Colonic mucosa (tissue), 4 donors: ENCODE measurements around the gene PDE7B. TPM values are rescaled to one million over a fixed set of nuclear protein-coding genes. Genes with fewer than 3 reads are reported as not detected.

Experiments
- DNase-seq: peaks from one replicate; pipeline ENCODE4 v3.0.0-alpha.2; 2020
- H3K27ac ChIP-seq: fragments of 200-600 bp; one replicate; pipeline ENCODE4 v1.8.0; 2021
- H3K27me3 ChIP-seq: fragments of 200-600 bp; one replicate; pipeline ENCODE4 v1.8.0; 2021
- H3K36me3 ChIP-seq: fragments of 200-600 bp; one replicate; pipeline ENCODE4 v1.8.0; 2021
- H3K4me1 ChIP-seq: fragments of 200-600 bp; one replicate; pipeline ENCODE4 v1.8.0; 2021; ENCODE audit warnings: mild to moderate bottlenecking
- H3K4me3 ChIP-seq: fragments of 200-600 bp; one replicate; pipeline ENCODE4 v1.8.0; 2021
- H3K9ac ChIP-seq, 2 donors: one replicate each; pipeline ENCODE4 v1.7.0; 2013; ENCODE audit warnings: control low read depth in 2 of 2, low read depth in 2 of 2, low read length in 2 of 2
- H3K9me3 ChIP-seq: fragments of 200-600 bp; one replicate; pipeline ENCODE4 v1.8.0; 2021
- intact Hi-C: fragments of 100-400 bp; cut with DNase I; formaldehyde crosslinking; loops from one replicate; pipeline ENCODE4 v1.14.1; 2022
- total RNA-seq, 2 donors: library from RNA; stranded (reverse); fragmentation: NEBNext Ultra II Directional in 1 of 2; extraction: Animal tissue kit (Norgen Biotek cat#: 25700) in 1 of 2; gene quantifications; one replicate each; pipeline ENCODE4 v1.2.1, GENCODE V29; 2021
- TF ChIP-seq, protein P1 (sequence below): fragments of 200-600 bp; IDR thresholded peaks from one replicate; pipeline ENCODE4 v1.8.0; 2022; ENCODE audit warnings: antibody characterized with exemption, mild to moderate bottlenecking
- donor health status: healthy.
- donor health status: DM: no; HTN: no; CAD: no.
- donor health status: DM: no; HTN: no; CAD: no.

The PDE7B gene
- total RNA-seq, 2 donors from 2014 or later = 1.0 to 1.4 TPM

GRCh38 chr6:135880066-135880972 lies 28.8 kb downstream of the PDE7B start:
- Histone ChIP-seq H3K27ac (peak overlapping the region; percentile 62), H3K4me1 (no peaks in the 10 kb centered on the region), H3K36me3 (no peaks in the 10 kb centered on the region), H3K27me3 (no peaks in the 10 kb centered on the region), H3K9me3 (no peaks in the 10 kb centered on the region), H3K9ac (peak overlapping the region in 1 of 2 donors; percentile 49), H3K4me3 (no peak overlapping the region)
- intact Hi-C loops = no loop called here
- TF ChIP-seq, protein P1, sequence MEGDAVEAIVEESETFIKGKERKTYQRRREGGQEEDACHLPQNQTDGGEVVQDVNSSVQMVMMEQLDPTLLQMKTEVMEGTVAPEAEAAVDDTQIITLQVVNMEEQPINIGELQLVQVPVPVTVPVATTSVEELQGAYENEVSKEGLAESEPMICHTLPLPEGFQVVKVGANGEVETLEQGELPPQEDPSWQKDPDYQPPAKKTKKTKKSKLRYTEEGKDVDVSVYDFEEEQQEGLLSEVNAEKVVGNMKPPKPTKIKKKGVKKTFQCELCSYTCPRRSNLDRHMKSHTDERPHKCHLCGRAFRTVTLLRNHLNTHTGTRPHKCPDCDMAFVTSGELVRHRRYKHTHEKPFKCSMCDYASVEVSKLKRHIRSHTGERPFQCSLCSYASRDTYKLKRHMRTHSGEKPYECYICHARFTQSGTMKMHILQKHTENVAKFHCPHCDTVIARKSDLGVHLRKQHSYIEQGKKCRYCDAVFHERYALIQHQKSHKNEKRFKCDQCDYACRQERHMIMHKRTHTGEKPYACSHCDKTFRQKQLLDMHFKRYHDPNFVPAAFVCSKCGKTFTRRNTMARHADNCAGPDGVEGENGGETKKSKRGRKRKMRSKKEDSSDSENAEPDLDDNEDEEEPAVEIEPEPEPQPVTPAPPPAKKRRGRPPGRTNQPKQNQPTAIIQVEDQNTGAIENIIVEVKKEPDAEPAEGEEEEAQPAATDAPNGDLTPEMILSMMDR = no peak
- DNase-seq = peak; percentile 26

- DNase-seq = no peak
- Histone ChIP-seq H3K9me3 (no peaks in the 10 kb centered on the region), H3K27me3 (no peaks in the 10 kb centered on the region), H3K4me3 (no peak overlapping the region), H3K9ac (no peak overlapping the region), H3K36me3 (no peaks in the 10 kb centered on the region), H3K4me1 (no peaks in the 10 kb centered on the region), H3K27ac (no peak overlapping the region)
- TF ChIP-seq, protein P1 = no peak
- intact Hi-C loops = no loop called here
Measured at GRCh38 chr6:135883045-135883444, 31.5 kb downstream of the PDE7B start.

DNA sequence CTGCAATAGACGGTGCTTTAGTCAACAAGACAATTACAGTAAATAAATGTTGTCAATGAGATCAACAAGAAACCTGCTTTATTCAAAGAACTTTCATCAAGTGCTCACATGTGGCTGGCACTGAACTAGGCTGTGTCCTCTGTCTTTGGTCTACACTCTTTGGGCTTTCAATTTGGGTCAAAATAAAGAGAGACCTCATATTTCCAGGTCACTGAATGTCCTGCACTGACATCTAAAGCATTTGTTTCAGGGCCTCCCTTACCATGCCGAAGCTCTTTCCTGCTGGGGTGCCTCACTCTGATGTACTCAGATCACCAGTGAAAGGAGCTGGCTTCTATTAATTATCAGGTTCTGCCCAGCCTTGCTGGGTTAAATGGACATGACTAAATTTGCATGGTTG lies 32.0 kb downstream of the PDE7B start:
- TF ChIP-seq, protein P1 = no peak
- Histone ChIP-seq H3K27me3 (no peaks in the 10 kb centered on the region), H3K9me3 (no peaks in the 10 kb centered on the region), H3K36me3 (no peaks in the 10 kb centered on the region), H3K27ac (no peak overlapping the region), H3K4me1 (no peaks in the 10 kb centered on the region), H3K9ac (no peak overlapping the region), H3K4me3 (no peak overlapping the region)
- DNase-seq = no peak
- intact Hi-C loops = no loop called here

DNA sequence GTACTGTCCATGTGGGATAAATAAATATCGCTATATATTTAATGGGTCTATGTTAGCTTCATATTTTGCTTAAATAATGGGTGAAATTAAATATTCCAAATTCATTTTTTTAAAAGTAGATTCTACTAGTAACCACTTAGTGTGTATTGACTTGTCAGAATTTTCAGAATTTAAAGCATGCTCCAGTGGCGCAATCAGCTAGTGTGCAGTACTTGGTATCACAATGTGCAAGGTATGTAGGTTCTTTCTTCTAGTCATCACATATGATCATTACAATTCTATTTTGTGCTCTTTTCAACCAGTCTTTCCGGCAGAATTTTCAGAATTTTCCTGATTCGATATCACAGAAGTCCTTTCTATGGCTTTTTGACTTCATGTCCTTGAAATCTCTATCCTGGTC lies 32.6 kb downstream of the PDE7B start:
- DNase-seq = no peak
- H3K27me3 ChIP-seq = no peaks in the 10 kb centered on the region
- TF ChIP-seq, protein P1 = no peak
- intact Hi-C loops = no loop called here
- H3K27ac ChIP-seq = no peak overlapping the region
- no peaks in the 10 kb centered on the region for H3K4me1 ChIP-seq
- H3K9me3 ChIP-seq = no peaks in the 10 kb centered on the region
- H3K9ac ChIP-seq = no peak overlapping the region
- no peaks in the 10 kb centered on the region for H3K36me3 ChIP-seq
- H3K4me3 ChIP-seq = no peak overlapping the region

GRCh38 chr6:135887069-135887468 lies 35.6 kb downstream of the PDE7B start:
- DNase-seq = no peak
- H3K4me1 ChIP-seq = no peaks in the 10 kb centered on the region
- no peaks in the 10 kb centered on the region for H3K27me3 ChIP-seq
- TF ChIP-seq, protein P1 = no peak
- H3K27ac ChIP-seq = no peak overlapping the region
- no peak overlapping the region for H3K4me3 ChIP-seq
- H3K36me3 ChIP-seq = no peaks in the 10 kb centered on the region
- no peaks in the 10 kb centered on the region for H3K9me3 ChIP-seq
- intact Hi-C loops = no loop called here
- H3K9ac ChIP-seq = no peak overlapping the region
